NK-92 (cell line): ENCODE measurements around the gene DLGAP1.
"Not testable (repeated sequence)": the region's sequence is repeated elsewhere in the genome, so short reads cannot be mapped to it uniquely, and the experiment has no call there.

Experiments
- DNase-seq: peaks from one replicate; lab custom pipeline; 2025; ENCODE audit not compliant: unreplicated experiment; lab: John Stamatoyannopoulos, UW

DLGAP1 gene

GRCh38 chr18:3651266-3651665, 803.8 kb downstream of the DLGAP1 start:
- no peak for DNase-seq

GRCh38 chr18:3650521-3651042, 804.5 kb downstream of the DLGAP1 start:
- DNase-seq, result not testable (repeated sequence)

GRCh38 chr18:3649633-3650426, 805.3 kb downstream of the DLGAP1 start:
- DNase-seq, result no peak

GRCh38 chr18:3649135-3649632, 805.9 kb downstream of the DLGAP1 start:
- DNase-seq, result no peak

GRCh38 chr18:3648641-3649040, 806.5 kb downstream of the DLGAP1 start:
- DNase-seq, result no peak

DNA sequence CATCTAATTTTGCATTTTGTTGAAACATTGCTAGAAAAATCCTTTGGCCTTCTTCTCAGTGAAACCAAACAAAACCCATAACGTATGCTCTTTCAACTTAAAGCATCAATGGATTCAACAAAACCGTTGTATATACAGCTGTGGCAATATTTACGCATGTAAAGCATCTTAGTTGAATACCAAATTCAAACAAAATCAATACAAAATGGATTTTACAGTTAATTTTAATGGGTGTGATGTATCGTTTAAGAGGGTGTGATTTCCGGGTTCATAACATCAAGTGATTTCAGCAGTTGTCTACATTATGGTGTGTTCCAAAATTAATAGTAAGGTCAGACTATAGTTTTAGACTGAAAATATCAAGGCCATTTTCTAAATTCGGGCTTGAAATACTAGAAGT, 806.9 kb downstream of the DLGAP1 start:
- DNase-seq, result no peak

DNA sequence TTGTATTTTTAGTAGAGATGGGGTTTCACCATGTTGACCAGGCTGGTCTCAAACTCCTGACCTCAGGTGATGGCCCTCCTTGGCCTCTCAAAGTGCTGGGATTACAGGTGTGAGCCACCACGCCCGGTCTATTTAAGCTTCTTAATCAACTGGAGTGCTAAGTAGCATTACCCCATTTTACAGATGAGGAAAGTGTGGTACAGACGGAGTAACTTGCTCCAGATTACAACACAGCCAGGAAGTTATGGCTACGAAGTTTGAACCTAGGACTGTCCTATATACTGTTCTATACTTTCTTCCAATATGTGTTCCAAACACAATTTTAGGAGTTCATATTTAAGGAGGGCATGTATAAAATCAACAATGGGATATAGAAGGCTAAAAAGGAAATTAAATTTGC, 807.5 kb downstream of the DLGAP1 start:
- DNase-seq, result no peak

GRCh38 chr18:3645384-3646156, 809.5 kb downstream of the DLGAP1 start:
- no peak for DNase-seq

- DNase-seq, result no peak
These were observed 820.7 kb downstream of the DLGAP1 start for GRCh38 chr18:3634250-3634939.

GRCh38 chr18:3631887-3632286, 823.2 kb downstream of the DLGAP1 start:
- DNase-seq, result no peak

- no peak for DNase-seq
These were observed 828.1 kb downstream of the DLGAP1 start for GRCh38 chr18:3626929-3627458.

GRCh38 chr18:3625742-3626091, 829.4 kb downstream of the DLGAP1 start:
- no peak for DNase-seq

- DNase-seq, result no peak
These were observed 830.0 kb downstream of the DLGAP1 start for GRCh38 chr18:3624935-3625741.

- no peak for DNase-seq
These were observed 830.6 kb downstream of the DLGAP1 start for GRCh38 chr18:3624546-3624934.

DNA sequence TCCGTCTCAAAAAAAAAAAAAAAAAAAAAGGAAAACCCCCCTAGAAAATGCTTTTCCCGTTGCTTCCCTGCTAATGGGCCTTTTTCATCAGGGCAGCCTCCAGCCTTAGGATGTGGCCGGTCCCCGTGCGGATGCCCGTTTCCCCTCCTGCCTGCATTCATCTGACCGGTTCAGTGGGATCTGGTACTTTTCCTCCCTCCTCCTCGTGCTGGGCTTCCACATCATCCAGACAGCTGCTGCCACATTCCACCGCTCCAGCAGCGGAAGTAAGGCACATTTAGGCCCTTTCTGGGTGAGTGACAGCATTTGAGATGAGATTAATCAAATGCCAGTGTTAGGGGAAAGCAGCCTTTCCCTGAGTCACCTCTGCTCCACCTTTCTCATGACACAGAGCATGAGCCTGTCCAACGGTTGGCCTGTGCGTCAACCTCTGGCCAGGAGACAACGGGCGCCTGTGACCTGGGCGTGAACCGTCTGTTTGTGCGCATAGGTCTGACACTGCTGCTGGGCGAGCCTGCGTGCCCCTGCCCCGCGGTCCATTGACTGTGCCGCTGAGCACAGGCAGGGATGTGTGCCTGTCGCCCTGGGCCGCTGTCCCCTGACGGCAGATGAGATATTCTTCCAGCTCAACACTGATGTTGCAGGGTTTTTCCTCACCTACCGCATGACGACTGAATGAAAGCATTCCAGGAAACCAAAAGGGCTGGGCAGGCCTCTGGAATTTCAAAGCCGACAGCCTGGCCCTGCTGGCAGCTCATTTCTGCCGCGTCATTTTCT, 831.1 kb downstream of the DLGAP1 start:
- no peak for DNase-seq

GRCh38 chr18:3620146-3621119, 834.7 kb downstream of the DLGAP1 start:
- DNase-seq, result no peak

- DNase-seq, result no peak
These were observed 835.4 kb downstream of the DLGAP1 start for GRCh38 chr18:3619746-3620145.

DNA sequence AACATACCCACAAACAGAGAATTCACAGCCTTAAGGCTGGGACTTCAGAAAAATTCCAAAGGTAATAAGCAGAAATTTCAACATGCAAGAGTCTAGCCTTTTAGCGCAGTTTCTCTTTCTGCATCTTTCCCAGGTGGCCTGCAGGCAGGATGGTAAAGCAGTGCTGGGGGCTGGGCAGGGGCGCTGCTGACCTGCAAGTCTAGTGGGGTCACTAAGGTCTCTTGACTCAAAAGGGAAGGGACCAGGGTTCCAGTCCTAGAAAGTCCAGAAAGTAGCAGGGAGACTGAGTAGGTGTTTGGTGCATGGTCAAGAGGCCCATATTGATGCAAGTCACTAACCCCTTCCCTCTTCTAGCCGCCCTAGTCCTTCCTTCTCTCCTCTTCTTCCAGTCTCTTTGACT, 835.9 kb downstream of the DLGAP1 start:
- DNase-seq, result no peak
